CD4-positive, alpha-beta T cell treated with Interleukin-4 for 1 hour (primary cell): ENCODE data around the gene C20orf202.

Source experiments
- DNase-seq, 2 donors: peaks; one replicate each; pipeline ENCODE4 v3.0.0-alpha.2; 2020 to 2022

C20orf202 gene

DNA sequence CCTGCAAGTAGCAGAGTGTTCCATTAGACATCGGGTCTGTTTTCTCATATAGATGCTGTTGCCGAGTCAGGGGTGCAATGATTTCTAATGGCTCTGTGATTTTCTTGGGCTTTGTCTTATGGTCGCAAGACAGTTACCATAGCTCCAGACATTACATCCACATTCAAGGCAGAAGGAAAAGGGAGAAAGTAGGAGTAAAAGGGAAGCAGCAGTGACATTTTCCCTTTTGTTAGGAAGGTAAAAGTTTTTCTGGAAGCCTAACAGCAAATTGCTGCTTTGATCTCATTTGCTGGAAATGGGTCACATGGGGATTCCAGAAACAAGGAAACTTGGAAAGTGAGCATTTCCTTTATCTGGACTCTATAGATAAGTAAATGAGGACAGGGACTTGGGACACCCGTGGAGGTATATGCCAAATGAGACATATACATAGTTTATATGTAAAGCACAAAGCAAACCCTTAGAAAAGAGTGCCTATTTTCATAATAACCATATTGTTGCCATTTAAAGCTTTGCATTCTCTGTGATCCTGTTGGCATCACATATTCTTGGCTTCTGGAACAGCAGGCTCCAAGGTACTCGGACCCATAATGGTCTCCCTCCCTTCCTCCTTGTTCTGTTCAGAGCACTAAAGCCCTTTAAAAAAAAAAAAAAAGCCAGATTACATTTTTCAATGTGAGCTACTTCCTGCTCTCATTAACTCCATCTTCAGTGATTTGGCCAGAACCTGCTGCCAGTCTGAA is at the start of gene C20orf202:
Gene C20orf202, plus strand, starts transcription at position 693 of the 743 bp plus-strand sequence. CDS start 132 bp downstream, outside the sequence.
- DNase-seq = no peak

DNA sequence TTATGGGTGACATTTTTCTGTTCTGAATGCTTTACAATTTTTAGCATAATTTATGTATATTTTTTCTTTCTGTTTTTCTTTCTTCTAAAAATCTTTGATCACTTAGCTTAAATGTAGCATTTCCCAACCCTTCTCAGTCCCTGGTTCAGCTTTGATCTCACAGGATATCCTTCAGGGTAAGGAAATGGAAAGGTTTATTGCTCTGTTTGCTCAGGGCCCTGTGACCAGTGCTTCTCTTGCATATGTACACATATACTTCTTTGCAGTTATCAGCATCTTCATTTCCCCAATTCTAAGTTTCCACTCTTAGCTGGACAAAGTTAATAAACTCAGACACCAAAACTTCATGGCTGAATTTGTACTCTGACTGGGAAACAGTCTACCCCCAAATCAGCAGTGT is 49.0 kb upstream of the C20orf202 start:
- no peak for DNase-seq

GRCh38 chr20:1154691-1155090 is 48.6 kb upstream of the C20orf202 start:
- no peak for DNase-seq

DNA sequence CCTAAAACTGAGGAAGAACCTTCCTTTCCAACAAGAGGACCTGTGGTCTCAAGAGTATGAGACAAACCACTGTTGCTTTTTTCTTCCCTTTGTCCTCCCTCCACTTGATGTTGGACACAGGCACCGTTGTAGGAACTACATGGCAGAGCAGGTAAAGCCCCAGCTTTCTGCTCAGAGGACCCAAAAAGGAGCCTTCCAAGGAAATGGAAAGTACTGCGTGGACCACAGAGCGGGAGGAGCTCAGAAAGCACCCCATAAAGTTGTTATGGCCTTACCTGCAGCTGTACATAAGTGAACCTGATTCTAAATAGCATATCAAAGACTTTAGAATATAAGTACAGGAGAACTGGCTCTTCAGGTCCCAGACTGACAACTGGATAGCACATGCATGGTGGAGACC is 47.9 kb upstream of the C20orf202 start:
- no peak for DNase-seq

GRCh38 chr20:1160496-1160895 is 42.8 kb upstream of the C20orf202 start:
- no peak for DNase-seq

GRCh38 chr20:1160991-1161390 is 42.3 kb upstream of the C20orf202 start:
- DNase-seq = no peak

GRCh38 chr20:1163105-1163504 is 40.1 kb upstream of the C20orf202 start:
- no peak for DNase-seq

DNA sequence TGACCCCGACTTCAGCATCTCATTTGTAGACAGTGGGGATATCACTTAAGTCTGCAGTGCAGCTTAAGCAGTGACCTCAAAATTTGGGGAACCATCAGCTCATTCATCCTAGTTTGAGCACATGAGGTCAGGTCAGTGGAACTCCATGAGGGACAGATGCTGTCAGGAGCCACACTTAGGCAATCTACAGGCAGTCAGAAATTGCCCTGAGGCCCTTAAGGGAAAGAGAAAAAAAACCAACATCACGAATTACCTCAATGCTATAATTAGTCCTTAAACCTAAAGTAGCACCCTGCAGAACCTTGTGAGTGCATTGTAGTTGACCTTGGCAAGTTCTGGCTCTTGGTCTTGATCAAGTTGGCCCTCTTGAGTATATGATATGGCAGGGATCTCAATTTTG is 39.6 kb upstream of the C20orf202 start:
- DNase-seq = no peak

- DNase-seq = no peak
These were observed 38.4 kb upstream of the C20orf202 start for GRCh38 chr20:1164871-1165270.

- DNase-seq = no peak
These were observed 37.7 kb upstream of the C20orf202 start for GRCh38 chr20:1165521-1165920.

- DNase-seq = no peak
These were observed 37.3 kb upstream of the C20orf202 start for GRCh38 chr20:1165941-1166340.

- no peak for DNase-seq
These were observed 36.1 kb upstream of the C20orf202 start for GRCh38 chr20:1166948-1167720.

GRCh38 chr20:1169224-1169623 is 34.0 kb upstream of the C20orf202 start:
- no peak for DNase-seq

DNA sequence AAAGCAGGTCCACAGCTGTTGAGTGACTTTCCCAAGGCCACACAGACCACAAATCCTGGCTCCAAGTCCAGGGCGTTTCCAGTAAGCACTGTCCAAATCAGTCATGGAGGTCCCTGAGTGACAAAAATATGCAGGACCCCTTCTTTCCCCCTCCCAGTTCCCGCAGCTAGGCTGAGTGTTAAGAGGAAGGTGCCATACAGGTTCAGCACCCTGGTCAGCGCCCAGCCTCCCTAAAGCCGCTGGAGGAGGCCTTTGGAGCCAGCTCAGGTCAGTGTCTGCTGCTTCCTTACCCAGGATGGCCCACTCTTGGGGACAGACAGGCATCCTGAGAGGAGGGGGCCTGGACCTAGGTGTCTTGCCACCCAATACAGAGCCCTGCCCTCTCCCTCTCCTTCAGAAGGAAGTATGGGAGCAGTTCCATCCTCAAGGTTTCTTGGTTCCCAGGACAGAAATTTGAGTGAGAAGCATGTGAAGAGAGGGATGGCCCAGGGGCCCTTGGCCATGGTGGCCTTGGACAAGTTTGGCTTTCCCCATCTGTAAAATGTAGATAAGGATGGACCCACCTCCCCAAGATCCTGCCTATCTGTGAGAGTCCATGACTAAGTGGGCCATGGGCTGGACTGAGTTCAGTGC is 31.7 kb upstream of the C20orf202 start:
- no peak for DNase-seq

DNA sequence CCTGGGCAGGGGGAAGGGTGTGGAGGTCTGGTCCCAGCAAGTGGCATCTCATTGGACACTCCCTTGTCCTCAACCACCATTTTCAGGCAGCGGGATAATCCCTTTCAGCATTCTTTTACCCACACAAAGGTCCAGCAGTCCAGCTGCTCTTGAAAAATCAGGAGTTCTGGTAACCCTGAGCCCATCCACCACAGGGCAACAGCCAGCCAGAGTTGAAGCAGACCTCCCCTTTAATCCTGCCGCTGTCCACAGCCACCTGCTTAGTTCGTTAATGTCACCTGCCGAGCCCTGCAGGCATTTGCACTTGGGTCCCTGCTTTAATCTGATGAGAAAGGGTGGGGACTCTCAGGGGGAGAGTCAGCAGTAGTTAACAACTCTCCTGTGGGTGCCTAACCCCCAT is 29.6 kb upstream of the C20orf202 start:
- no peak for DNase-seq

GRCh38 chr20:1174787-1175186 is 28.5 kb upstream of the C20orf202 start:
- DNase-seq = no peak

GRCh38 chr20:1177680-1178079 is 25.6 kb upstream of the C20orf202 start:
- no peak for DNase-seq

DNA sequence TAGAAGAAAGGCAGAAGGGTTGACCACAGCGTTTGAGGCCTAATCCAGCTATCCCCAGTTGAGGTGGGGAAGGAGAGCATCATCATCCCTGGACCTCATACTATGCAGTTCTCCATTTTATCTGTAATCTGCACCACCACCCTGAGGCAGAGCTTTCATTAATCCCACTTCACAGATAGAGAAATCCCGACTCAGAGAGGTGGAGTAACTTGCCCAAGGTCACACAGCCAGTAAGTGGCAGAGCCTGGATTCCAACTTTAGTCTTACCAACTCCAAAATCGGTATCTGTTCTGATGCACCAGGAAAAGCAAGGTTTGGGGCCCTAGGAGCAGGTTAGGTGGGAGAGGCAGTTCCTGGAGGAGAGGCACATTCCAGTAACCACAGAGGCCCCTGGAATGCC is 25.2 kb upstream of the C20orf202 start:
- no peak for DNase-seq

DNA sequence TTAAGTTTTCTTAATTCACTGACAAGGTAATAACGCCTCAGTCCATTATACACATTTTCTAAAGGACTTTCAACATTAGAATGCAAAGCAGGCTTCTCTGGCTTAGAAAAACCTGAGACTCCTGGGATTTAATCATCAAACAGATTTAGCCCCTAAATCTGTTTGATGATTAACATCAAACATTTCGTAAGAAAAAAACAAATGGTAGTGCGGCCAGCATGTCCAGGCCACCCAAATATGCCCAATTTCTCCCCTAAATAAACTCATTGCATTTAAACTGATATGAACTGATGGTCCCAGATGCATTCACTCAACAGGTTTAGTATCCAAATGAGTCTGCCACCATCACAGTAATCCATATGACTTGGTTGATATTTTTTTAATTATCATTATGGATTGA is 24.6 kb upstream of the C20orf202 start:
- no peak for DNase-seq

- DNase-seq = no peak
These were observed 22.3 kb upstream of the C20orf202 start for GRCh38 chr20:1180949-1181348.

GRCh38 chr20:1182106-1182505 is 21.1 kb upstream of the C20orf202 start:
- no peak for DNase-seq

DNA sequence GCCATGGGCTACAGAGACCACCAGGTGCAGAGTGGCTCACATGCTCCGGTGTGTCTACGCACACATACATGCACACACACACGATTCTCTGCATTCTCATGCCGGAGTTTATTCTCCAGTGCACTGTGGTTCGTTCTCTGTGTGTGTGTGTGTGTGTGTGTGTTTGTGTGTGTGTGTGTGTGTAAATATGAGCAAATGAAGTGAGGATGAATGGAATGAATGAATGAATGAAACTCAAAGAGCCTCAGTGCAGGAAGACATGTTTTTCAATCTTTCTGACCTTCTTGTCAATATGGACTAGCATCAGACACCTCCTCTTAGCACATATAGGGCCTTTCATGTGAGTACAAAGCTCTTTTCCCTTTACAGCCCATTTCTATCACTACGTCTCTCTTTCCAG is 20.1 kb upstream of the C20orf202 start:
- no peak for DNase-seq

- no peak for DNase-seq
These were observed 19.0 kb upstream of the C20orf202 start for GRCh38 chr20:1184260-1184637.
